ENCODE measurements around the gene BBS2. TPM values are rescaled to one million over a fixed set of nuclear protein-coding genes. Genes with fewer than 3 reads are reported as not detected.
A peak's percentile ranks its signal among the peaks of the same experiment; 100 is the strongest.

BBS2 gene
- total and polyA plus RNA-seq, 2 of the 13 experiments (the other 11 are each of a cell fraction or from before 2014, with no cell fraction given): 59.7 to 68.3 TPM

DNA sequence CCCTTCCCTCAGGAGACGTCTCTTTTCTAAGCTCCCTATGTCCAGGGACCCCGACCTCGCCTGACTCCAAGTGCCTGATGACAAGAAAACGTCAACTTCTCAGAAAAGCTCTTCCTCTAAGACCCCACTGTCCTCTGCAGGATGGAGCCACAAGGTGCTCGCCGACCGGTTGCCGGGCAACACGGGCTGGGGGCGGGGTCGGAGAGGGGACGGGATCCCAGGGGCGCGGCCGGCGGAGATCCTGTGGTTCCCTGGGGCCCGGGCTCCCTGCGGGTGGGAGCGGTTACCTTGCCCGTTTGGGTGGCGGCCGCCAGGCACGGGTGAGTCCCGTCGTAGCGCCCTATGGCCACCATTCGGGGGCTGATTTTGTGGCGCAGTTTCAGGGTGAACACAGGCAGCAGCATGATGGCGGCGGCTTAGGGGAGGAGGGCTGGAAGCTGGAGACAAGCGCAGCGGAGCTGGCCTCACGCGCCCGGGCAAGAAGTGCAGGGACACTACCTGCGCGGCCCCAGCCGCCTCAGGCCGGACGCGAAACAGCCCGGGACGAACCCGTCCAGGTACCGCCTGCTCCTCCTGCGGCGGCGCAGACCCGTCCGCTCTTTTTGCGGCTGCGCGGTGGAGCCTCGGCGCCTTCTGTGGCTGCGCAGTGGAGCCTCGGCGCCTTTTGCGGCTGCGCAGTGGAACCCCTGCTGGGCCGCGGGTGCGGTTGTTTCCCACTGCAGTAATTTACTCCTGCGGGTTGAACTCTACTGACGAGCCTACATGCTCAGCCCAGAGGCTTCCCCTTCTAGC lies at the start of gene BBS2 (continued):
- TF ChIP-seq, protein P1, sequence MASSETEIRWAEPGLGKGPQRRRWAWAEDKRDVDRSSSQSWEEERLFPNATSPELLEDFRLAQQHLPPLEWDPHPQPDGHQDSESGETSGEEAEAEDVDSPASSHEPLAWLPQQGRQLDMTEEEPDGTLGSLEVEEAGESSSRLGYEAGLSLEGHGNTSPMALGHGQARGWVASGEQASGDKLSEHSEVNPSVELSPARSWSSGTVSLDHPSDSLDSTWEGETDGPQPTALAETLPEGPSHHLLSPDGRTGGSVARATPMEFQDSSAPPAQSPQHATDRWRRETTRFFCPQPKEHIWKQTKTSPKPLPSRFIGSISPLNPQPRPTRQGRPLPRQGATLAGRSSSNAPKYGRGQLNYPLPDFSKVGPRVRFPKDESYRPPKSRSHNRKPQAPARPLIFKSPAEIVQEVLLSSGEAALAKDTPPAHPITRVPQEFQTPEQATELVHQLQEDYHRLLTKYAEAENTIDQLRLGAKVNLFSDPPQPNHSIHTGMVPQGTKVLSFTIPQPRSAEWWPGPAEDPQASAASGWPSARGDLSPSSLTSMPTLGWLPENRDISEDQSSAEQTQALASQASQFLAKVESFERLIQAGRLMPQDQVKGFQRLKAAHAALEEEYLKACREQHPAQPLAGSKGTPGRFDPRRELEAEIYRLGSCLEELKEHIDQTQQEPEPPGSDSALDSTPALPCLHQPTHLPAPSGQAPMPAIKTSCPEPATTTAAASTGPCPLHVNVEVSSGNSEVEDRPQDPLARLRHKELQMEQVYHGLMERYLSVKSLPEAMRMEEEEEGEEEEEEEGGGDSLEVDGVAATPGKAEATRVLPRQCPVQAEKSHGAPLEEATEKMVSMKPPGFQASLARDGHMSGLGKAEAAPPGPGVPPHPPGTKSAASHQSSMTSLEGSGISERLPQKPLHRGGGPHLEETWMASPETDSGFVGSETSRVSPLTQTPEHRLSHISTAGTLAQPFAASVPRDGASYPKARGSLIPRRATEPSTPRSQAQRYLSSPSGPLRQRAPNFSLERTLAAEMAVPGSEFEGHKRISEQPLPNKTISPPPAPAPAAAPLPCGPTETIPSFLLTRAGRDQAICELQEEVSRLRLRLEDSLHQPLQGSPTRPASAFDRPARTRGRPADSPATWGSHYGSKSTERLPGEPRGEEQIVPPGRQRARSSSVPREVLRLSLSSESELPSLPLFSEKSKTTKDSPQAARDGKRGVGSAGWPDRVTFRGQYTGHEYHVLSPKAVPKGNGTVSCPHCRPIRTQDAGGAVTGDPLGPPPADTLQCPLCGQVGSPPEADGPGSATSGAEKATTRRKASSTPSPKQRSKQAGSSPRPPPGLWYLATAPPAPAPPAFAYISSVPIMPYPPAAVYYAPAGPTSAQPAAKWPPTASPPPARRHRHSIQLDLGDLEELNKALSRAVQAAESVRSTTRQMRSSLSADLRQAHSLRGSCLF (CRISPR knock-in tag; IDR thresholded peaks at IDR 0.05; ENCODE audit: borderline replicate concordance): no peak
- no peak for TF ChIP-seq TCF7 (IDR thresholded peaks at IDR 0.05; ENCODE audit: low read depth)
- TF ChIP-seq ZNF350 (CRISPR knock-in tag; IDR thresholded peaks at IDR 0.05; ENCODE audit: borderline replicate concordance, low read depth): peak; percentile 88
- no peak for TF ChIP-seq ARID3A (IDR thresholded peaks at IDR 0.05; ENCODE audit: low read depth, low read length)
- TF ChIP-seq ZNF597 (CRISPR knock-in tag; IDR thresholded peaks at IDR 0.05): no peak
- TF ChIP-seq ZNF563 (CRISPR knock-in tag; IDR thresholded peaks at IDR 0.05): peak; percentile 53; the same call in 1 of the 2 replicates
- no peak for TF ChIP-seq DBP (CRISPR knock-in tag; IDR thresholded peaks at IDR 0.05; ENCODE audit: not compliant biosample characterization)
- no peak for TF ChIP-seq SMC3 (IDR thresholded peaks at IDR 0.05; ENCODE audit: low read length)
- TF ChIP-seq, protein P2, sequence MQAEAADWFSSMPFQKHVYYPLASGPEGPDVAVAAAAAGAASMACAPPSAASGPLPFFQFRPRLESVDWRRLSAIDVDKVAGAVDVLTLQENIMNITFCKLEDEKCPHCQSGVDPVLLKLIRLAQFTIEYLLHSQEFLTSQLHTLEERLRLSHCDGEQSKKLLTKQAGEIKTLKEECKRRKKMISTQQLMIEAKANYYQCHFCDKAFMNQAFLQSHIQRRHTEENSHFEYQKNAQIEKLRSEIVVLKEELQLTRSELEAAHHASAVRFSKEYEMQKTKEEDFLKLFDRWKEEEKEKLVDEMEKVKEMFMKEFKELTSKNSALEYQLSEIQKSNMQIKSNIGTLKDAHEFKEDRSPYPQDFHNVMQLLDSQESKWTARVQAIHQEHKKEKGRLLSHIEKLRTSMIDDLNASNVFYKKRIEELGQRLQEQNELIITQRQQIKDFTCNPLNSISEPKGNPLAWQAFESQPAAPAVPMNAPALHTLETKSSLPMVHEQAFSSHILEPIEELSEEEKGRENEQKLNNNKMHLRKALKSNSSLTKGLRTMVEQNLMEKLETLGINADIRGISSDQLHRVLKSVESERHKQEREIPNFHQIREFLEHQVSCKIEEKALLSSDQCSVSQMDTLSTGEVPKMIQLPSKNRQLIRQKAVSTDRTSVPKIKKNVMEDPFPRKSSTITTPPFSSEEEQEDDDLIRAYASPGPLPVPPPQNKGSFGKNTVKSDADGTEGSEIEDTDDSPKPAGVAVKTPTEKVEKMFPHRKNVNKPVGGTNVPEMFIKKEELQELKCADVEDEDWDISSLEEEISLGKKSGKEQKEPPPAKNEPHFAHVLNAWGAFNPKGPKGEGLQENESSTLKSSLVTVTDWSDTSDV (CRISPR knock-in tag; IDR thresholded peaks at IDR 0.05): no peak; the same call in 1 of the 2 replicates
- TF ChIP-seq FOXK1 (CRISPR knock-in tag; IDR thresholded peaks at IDR 0.05; ENCODE audit: borderline replicate concordance, low read depth): peak; percentile 76; the same call in 1 of the 2 replicates
- no peak; the same call in 1 of the 2 replicates for TF ChIP-seq ZNF317 (CRISPR knock-in tag; IDR thresholded peaks at IDR 0.05)
- peak; percentile 87; the same call in 1 of the 2 replicates for TF ChIP-seq NFE2L1 (CRISPR knock-in tag; IDR thresholded peaks at IDR 0.05; ENCODE audit: borderline replicate concordance)
- TF ChIP-seq ATF1 (CRISPR knock-in tag; IDR thresholded peaks at IDR 0.05): no peak
- TF ChIP-seq ZNF496 (CRISPR knock-in tag; IDR thresholded peaks at IDR 0.05; ENCODE audit: insufficient replicate concordance): no peak
- TF ChIP-seq AHR (CRISPR knock-in tag; IDR thresholded peaks at IDR 0.05): peak; percentile 72; the same call in 1 of the 2 replicates

Measured in HepG2 (cell line).